ENCODE results near the gene DHCR24. TPM values are rescaled to one million over a fixed set of nuclear protein-coding genes. Genes with fewer than 3 reads are reported as not detected.

DHCR24 gene
- total and polyA plus RNA-seq, 2 of the 13 experiments (the other 11 are each of a cell fraction or from before 2014, with no cell fraction given): 374 to 448 TPM

DNA sequence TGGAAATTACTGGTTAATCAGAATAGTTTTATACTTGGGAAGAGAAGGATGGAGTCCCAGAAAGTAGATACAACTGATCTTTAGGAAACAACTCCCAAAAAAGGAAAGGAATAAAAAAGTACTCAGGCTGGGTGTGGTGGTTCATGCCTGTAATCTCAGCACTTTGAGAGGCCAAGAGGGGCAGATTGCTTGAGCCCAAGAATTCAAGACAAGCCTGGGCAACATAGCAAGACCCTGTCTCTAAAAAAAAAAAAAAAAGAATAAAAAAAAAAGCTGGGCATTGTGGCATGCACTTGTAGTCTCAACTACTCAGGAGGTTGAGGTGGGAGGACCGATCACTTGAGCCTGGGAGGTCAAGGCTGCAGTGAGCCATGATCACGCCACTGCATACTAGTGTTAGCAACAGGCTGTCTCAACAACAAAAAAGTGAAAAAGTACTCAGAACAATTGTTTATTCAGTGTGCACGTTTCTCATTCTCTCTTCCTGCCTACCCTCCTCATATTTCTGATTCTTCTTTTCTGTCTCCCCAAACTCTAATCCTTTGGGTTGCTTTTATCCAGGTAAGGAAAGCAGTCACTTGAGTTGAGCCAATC, 2.2 kb upstream of the DHCR24 start (continued):
- TF ChIP-seq, protein P1, sequence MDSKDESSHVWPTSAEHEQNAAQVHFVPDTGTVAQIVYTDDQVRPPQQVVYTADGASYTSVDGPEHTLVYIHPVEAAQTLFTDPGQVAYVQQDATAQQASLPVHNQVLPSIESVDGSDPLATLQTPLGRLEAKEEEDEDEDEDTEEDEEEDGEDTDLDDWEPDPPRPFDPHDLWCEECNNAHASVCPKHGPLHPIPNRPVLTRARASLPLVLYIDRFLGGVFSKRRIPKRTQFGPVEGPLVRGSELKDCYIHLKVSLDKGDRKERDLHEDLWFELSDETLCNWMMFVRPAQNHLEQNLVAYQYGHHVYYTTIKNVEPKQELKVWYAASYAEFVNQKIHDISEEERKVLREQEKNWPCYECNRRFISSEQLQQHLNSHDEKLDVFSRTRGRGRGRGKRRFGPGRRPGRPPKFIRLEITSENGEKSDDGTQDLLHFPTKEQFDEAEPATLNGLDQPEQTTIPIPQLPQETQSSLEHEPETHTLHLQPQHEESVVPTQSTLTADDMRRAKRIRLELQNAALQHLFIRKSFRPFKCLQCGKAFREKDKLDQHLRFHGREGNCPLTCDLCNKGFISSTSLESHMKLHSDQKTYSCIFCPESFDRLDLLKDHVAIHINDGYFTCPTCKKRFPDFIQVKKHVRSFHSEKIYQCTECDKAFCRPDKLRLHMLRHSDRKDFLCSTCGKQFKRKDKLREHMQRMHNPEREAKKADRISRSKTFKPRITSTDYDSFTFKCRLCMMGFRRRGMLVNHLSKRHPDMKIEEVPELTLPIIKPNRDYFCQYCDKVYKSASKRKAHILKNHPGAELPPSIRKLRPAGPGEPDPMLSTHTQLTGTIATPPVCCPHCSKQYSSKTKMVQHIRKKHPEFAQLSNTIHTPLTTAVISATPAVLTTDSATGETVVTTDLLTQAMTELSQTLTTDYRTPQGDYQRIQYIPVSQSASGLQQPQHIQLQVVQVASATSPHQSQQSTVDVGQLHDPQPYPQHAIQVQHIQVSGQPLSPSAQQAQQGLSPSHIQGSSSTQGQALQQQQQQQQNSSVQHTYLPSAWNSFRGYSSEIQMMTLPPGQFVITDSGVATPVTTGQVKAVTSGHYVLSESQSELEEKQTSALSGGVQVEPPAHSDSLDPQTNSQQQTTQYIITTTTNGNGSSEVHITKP (CRISPR knock-in tag; IDR thresholded peaks at IDR 0.05; ENCODE audit: low read depth): no peak
- no peak for TF ChIP-seq ZNF235 (CRISPR knock-in tag; IDR thresholded peaks at IDR 0.05; ENCODE audit: borderline replicate concordance)
- TF ChIP-seq, protein P2, sequence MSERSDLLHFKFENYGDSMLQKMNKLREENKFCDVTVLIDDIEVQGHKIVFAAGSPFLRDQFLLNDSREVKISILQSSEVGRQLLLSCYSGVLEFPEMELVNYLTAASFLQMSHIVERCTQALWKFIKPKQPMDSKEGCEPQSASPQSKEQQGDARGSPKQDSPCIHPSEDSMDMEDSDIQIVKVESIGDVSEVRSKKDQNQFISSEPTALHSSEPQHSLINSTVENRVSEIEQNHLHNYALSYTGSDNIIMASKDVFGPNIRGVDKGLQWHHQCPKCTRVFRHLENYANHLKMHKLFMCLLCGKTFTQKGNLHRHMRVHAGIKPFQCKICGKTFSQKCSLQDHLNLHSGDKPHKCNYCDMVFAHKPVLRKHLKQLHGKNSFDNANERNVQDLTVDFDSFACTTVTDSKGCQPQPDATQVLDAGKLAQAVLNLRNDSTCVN (CRISPR knock-in tag; IDR thresholded peaks at IDR 0.05; ENCODE audit: borderline replicate concordance): no peak
- TF ChIP-seq NR2F6 (IDR thresholded peaks at IDR 0.05): no peak; the same call in 1 of the 2 replicates
- peak; percentile 35; the same call in 1 of the 2 replicates for TF ChIP-seq NR2F6 (CRISPR knock-in tag; IDR thresholded peaks at IDR 0.05)
- no peak for TF ChIP-seq MEIS2 (CRISPR knock-in tag; IDR thresholded peaks at IDR 0.05)
- peak; percentile 37; the same call in 1 of the 2 replicates for TF ChIP-seq TBX2 (CRISPR knock-in tag; IDR thresholded peaks at IDR 0.05; ENCODE audit: borderline replicate concordance)
- TF ChIP-seq, protein P3, sequence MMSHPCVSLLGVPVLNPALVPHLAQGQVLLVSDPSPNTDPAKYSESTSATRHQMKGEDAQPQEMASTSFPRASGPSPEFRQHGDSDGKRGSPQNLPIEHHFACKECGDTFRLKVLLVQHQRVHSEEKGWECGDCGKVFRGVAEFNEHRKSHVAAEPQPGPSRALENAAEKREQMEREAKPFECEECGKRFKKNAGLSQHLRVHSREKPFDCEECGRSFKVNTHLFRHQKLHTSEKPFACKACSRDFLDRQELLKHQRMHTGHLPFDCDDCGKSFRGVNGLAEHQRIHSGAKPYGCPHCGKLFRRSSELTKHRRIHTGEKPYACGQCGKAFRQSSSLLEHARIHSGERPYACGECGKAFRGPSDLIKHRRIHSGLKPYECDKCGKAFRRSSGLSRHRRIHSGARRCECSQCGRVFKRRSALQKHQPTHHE (CRISPR knock-in tag; IDR thresholded peaks at IDR 0.05; ENCODE audit: borderline replicate concordance): no peak
- TF ChIP-seq, protein P4, sequence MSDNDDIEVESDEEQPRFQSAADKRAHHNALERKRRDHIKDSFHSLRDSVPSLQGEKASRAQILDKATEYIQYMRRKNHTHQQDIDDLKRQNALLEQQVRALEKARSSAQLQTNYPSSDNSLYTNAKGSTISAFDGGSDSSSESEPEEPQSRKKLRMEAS (IDR thresholded peaks at IDR 0.05): no peak
- no peak for TF ChIP-seq ZSCAN21 (CRISPR knock-in tag; IDR thresholded peaks at IDR 0.05; ENCODE audit: borderline replicate concordance)
- TF ChIP-seq GATA4 (IDR thresholded peaks at IDR 0.05; ENCODE audit: borderline replicate concordance, low read depth): no peak
- TF ChIP-seq, protein P5, sequence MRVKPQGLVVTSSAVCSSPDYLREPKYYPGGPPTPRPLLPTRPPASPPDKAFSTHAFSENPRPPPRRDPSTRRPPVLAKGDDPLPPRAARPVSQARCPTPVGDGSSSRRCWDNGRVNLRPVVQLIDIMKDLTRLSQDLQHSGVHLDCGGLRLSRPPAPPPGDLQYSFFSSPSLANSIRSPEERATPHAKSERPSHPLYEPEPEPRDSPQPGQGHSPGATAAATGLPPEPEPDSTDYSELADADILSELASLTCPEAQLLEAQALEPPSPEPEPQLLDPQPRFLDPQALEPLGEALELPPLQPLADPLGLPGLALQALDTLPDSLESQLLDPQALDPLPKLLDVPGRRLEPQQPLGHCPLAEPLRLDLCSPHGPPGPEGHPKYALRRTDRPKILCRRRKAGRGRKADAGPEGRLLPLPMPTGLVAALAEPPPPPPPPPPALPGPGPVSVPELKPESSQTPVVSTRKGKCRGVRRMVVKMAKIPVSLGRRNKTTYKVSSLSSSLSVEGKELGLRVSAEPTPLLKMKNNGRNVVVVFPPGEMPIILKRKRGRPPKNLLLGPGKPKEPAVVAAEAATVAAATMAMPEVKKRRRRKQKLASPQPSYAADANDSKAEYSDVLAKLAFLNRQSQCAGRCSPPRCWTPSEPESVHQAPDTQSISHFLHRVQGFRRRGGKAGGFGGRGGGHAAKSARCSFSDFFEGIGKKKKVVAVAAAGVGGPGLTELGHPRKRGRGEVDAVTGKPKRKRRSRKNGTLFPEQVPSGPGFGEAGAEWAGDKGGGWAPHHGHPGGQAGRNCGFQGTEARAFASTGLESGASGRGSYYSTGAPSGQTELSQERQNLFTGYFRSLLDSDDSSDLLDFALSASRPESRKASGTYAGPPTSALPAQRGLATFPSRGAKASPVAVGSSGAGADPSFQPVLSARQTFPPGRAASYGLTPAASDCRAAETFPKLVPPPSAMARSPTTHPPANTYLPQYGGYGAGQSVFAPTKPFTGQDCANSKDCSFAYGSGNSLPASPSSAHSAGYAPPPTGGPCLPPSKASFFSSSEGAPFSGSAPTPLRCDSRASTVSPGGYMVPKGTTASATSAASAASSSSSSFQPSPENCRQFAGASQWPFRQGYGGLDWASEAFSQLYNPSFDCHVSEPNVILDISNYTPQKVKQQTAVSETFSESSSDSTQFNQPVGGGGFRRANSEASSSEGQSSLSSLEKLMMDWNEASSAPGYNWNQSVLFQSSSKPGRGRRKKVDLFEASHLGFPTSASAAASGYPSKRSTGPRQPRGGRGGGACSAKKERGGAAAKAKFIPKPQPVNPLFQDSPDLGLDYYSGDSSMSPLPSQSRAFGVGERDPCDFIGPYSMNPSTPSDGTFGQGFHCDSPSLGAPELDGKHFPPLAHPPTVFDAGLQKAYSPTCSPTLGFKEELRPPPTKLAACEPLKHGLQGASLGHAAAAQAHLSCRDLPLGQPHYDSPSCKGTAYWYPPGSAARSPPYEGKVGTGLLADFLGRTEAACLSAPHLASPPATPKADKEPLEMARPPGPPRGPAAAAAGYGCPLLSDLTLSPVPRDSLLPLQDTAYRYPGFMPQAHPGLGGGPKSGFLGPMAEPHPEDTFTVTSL (CRISPR knock-in tag; IDR thresholded peaks at IDR 0.05; ENCODE audit: borderline replicate concordance): 0 out of 2 replicates have a peak, but pooled peaks have one; percentile 24
- TF ChIP-seq, protein P6, sequence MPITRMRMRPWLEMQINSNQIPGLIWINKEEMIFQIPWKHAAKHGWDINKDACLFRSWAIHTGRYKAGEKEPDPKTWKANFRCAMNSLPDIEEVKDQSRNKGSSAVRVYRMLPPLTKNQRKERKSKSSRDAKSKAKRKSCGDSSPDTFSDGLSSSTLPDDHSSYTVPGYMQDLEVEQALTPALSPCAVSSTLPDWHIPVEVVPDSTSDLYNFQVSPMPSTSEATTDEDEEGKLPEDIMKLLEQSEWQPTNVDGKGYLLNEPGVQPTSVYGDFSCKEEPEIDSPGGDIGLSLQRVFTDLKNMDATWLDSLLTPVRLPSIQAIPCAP (CRISPR knock-in tag; IDR thresholded peaks at IDR 0.05; ENCODE audit: low read depth): no peak
- no peak for TF ChIP-seq ZNF703 (CRISPR knock-in tag; IDR thresholded peaks at IDR 0.05; ENCODE audit: borderline replicate concordance)
- TF ChIP-seq, protein P7, sequence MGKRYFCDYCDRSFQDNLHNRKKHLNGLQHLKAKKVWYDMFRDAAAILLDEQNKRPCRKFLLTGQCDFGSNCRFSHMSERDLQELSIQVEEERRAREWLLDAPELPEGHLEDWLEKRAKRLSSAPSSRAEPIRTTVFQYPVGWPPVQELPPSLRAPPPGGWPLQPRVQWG (CRISPR knock-in tag; IDR thresholded peaks at IDR 0.05; ENCODE audit: borderline replicate concordance, low read depth): no peak

All from HepG2 (cell line).